Measurements from ENCODE around the gene AP3S2.
"Not testable (repeated sequence)": the region's sequence is repeated elsewhere in the genome, so short reads cannot be mapped to it uniquely, and the experiment has no call there.

Gene AP3S2

DNA sequence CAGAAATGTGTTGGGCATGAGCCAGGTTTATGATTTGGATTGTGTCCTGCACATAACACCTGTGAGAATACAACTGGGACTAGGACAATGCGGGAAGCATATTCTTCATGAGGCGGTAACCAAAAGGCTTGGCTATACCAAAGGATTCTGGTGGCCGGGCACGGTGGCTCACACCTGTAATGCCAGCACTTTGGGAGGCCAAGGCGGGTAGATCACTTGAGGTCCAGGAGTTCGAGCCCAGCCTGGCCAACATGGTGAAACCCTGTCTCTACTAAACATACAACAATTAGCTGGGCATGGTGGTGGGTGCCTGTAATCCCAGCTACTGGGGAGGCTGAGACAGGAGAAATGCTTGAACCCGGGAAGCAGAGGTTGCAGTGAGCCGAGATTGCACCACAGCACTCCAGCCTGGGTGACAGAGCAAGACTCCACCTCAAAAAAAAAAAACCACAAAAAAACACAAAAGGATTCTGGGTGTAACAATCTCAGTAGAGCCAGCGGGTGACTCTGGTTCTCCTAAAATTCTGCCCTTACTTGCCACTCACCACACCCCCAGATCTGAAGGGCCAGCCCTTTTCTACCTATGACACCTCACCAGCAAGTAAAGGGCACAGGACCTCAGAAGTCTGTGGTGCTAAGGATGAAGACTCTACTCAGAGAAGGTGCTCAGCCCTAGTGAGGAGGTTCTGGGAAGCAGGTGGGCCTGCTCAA lies 59.2 kb downstream of the AP3S2 start:
- not testable (repeated sequence) for DNase-seq

DNA sequence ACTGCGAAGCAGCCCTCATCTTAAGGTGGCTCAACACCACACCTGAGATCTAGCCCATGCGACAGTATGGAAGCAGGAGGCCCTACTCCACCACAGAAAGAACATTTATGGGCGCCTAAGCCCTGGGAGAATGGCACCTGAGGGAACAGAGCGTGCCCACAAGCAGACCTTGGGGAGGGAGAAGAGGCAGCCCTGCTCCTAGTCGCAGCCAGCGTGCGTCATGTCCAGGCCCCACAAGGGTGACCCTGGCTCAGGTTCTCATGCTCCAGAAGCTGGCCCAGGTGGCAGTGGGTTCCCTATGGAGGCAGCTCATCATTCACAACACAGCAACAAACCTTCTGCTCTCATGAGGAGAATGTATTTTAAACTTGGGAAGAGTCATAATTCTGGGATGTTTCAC lies 59.8 kb downstream of the AP3S2 start:
- no peak for DNase-seq

DNA sequence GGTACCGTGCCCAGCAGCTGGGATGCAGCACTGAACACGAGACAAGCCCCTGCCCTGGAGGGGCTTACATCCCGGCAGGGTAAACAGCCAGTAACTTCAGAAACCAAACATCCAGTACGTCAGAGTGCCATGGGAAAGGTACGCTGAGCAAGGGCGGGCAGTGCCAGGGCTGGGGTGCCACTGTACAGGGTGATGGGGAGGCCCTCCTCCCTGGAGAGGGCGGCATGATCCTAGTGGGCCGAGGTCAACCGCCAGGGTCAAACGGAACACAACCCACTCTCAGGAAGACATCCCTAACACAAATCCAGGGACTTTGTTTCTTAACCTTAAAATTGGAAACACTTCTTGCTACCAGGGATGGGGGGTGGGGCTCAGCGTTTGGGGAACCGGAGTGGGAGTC lies 63.2 kb downstream of the AP3S2 start:
- no peak for DNase-seq

- no peak for DNase-seq
These were observed 64.0 kb downstream of the AP3S2 start for GRCh38 chr15:89829616-89830440.

GRCh38 chr15:89829161-89829560 lies 64.6 kb downstream of the AP3S2 start:
- DNase-seq: no peak

- peak; percentile 49 for DNase-seq
These were observed 65.3 kb downstream of the AP3S2 start for GRCh38 chr15:89828281-89829145.

DNA sequence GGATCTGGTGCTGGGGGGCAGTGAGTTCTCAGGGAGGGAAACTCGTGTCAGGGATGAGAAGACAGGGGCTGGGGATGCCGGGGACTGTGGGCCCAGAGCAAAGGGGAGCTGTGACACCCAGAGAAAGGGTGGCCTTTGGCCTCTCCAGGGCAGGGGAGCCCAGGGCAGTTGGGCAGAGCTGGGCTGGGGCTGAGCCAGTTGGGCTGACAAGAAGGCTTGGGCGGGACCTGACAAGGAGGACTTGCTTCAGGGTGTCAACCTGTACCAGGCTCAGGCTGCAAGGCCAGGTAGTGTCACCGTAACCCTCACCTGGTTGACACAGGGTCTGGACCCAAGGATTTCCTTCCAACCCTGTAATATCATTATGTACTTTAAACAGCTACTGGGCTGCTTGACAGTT lies 66.0 kb downstream of the AP3S2 start:
- DNase-seq: no peak

DNA sequence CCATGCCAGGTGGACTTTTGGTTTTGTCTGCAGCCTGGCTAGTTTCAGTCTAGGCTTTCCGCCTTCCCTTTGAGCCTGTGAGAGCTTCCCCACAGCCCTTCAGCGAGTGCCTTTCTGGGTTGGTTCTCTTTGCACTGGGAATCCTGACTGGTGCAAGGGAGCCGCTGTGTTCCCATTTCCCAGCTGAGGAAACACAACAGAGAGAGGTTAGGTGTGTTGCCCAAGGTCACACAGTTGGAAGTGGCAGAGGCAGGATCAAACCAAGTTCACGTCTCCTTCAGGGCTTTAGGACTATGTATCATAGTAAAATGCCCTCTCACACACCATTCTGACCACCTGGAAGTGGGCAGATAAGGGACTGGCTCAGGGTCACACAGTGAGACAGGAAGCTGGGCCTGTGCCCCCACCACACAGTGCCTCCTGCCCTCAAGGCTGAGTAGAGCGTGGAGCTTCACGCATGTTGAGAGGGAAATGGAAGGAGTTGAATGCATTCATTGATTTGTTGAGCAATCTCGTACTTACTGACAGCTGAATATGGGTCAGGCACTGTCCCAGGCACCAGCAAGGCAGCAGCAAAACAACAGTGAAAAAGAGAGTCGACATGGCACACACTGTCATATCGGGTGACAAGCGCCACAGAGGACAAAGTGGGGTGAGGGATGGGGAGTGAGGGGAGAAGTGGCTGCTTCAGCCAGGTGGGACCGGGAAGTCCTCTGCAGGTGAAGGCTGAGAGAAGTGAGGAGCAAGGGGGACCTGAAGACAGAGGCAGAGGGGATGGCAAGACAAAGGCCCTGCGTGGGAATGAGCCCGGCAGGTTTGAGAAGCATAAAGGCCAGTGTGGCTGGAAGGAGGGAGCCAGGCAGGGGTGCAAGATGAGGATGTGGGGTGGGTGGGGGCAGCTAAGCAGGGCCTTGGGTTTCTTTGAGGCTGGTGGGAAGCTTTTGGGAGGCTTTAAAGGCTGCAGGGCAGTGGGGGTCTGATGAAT lies 66.8 kb downstream of the AP3S2 start:
- DNase-seq: no peak

- DNase-seq: no peak
These were observed 68.4 kb downstream of the AP3S2 start for GRCh38 chr15:89825271-89825940.

DNA sequence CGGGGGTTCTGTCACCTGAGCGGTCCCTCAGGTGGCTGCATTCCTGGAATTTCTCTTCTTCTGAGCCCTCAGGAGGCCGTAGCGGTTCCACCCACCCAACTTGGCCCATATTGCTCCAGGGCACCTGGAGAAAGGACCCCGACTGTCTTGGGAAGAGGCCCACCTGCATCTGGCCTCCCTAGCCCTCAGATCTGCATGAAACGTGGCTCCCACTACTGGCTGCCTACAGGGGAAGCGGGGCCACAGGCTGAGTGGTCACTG lies 69.3 kb downstream of the AP3S2 start:
- DNase-seq: no peak

DNA sequence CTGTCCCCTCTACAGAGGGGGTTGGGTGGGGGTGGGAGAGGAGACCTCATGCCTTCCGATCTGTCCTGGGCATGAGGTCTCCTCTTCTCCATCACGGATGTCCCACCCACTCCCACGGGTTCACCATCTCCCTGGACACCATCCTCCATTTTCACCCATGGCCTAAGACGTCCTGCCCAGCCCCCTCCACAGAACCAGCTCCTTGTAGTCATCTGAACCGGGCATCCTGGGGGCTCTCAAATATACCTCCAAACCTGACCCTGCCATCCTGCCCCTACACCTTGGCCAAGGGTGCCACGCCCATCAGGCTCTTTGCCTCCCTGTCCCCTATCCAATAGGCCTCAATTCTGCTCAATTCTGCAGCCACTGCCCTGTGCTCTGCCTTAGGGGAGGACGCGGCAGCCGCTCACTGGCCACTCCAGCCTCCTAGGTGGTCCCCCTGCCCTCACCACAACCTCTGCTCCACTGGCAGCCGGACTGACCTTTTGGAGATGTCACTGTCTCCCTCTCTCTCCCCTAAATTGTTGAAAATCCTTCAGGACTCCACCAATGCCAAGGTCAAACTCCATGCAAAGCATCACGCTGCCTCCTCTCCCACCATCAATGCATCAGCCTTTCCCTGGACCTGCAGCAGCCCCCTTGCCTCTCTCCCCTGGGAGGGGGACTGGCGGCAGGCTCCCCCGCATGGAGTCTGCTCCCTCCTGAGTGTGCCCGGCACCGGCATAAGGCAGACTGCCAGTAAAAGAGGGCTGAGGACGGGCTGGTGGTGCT lies 69.8 kb downstream of the AP3S2 start:
- no peak for DNase-seq

GRCh38 chr15:89822951-89823711 lies 70.7 kb downstream of the AP3S2 start:
- DNase-seq: no peak

- no peak for DNase-seq
These were observed 71.2 kb downstream of the AP3S2 start for GRCh38 chr15:89822611-89822950.

- no peak for DNase-seq
These were observed 71.8 kb downstream of the AP3S2 start for GRCh38 chr15:89822026-89822425.

DNA sequence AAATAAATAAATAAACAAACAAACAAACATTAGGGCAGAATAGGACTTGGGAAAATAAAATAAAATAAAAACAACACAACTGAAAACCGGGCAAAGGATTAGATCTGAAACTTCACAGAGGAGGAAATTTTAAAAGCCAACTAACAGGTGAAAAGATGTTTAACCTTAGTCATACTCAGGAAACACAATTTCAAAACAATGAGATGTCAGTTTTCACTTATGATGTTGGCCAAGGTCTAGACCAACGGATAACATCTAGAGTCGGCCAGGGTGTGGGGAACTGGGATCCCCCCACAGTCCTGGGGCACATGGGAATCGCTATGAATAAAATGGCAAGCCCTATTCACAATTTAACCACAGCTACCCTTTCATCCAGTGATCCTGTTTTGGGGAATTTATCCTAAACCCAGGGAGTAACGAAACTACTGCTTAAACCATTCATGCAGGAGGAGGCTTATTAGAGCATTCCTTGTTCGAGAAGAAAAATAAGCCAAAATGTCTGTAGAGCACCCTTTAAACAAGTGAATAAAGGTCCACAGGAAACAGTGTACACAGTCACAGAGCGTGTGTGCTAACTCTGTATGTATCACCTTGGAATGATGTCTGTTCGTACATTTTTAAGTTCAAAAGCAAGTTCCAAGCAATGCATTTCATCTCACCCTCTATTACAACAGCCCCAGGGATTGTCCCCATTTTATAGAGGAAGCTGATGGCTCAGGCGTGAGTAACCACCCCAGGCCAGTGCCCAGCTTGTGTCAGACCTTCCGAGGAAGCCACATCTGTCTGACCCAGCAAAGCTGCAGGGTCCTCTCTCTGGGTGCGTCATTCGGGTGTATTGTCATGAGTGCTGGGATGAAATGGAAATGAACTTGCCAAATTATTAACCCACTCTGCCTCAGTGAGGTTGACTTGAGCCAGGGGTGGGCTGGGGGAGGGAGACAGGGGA lies 72.9 kb downstream of the AP3S2 start:
- peak; percentile 37 for DNase-seq

DNA sequence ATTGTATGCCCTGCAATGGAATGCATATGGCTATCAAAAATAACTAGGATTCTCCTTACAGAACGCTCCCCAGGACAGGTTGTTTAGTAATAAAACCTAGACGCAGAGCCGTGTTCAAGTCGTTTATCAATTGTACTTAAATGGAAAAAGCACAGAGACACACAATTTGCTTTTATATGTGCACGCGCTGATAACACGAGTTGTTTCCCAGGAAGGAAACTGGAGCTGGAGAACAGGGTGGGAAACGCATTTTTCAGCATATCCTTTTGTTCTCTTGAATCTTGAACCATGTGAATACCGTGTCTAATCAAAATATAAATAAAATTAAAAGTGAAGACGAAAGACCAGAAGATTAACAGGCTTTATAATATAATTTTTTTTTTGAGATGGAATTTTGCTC lies 75.5 kb downstream of the AP3S2 start:
- DNase-seq: no peak

- DNase-seq: no peak
These were observed 76.0 kb downstream of the AP3S2 start for GRCh38 chr15:89817701-89818280.

- no peak for DNase-seq
These were observed 78.0 kb downstream of the AP3S2 start for GRCh38 chr15:89815769-89816168.

Data from fibroblast of skin of abdomen (primary cell).